Fibroblast of pulmonary artery (primary cell): ENCODE results near the gene ZNF490.
"Not testable (repeated sequence)": the region's sequence is repeated elsewhere in the genome, so short reads cannot be mapped to it uniquely, and the experiment has no call there.

Experiments
- DNase-seq: peaks from one replicate; pipeline ENCODE4 v3.0.0-alpha.2; 2010; ENCODE audit warnings: low read depth
- H3K4me3 ChIP-seq: replicated peaks from 2 replicates; pipeline ENCODE4 v1.5.1; 2011; ENCODE audit warnings: low read depth, mild to moderate bottlenecking, control low read depth, low read length, moderate library complexity
- CTCF ChIP-seq: IDR thresholded peaks from 2 replicates; pipeline ENCODE4 v1.5.1; 2011; ENCODE audit warnings: mild to moderate bottlenecking, control low read depth, low read length, inconsistent platforms; ENCODE audit errors: missing control alignments

Gene ZNF490

GRCh38 chr19:12567951-12568350, 42.7 kb downstream of the ZNF490 start:
- TF ChIP-seq CTCF: no peak
- DNase-seq: no peak
- H3K4me3 ChIP-seq: no peak overlapping the region

DNA sequence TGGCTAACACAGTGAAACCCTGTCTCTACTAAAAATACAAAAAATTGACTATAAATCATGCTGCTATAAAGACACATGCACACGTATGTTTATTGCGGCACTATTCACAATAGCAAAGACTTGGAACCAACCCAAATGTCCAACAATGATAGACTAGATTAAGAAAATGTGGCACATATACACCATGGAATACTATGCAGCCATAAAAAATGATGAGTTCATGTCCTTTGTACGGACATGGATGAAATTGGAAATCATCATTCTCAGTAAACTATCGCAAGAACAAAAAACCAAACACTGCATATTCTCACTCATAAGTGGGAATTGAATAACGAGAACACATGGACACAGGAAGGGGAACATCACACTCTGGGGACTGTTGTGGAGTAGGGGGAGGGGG, 44.2 kb downstream of the ZNF490 start:
- DNase-seq, H3K4me3 ChIP-seq: not testable (repeated sequence)

GRCh38 chr19:12564016-12564664, 46.5 kb downstream of the ZNF490 start:
- TF ChIP-seq CTCF: peak; percentile 98
- DNase-seq: peak; percentile 90
- H3K4me3 ChIP-seq: no peak overlapping the region

DNA sequence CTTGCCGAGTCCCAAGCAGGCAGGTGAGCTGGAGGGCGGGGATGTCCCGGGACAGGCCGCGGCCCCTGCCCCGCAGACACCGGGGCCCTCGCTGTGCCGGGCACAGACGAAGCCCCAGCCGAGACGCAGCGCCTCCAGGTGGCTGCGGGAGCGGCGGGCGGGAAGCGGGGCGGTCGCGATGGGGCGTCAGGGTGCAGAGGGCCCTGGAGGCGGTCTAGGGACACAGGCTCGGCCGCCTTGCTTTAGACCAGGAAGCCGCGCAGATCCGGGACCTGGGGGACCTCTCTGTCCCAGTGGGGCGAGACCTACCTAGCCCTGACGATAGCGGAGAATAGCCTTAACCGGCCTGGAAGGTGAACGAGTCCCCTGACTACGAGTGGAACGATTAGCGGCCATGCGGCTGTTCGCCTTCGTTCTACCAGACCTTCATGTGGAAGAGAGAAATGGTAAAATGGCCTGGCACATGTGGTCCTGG, 55.1 kb downstream of the ZNF490 start:
- no peak for TF ChIP-seq CTCF
- H3K4me3 ChIP-seq: no peak overlapping the region
- DNase-seq: no peak

DNA sequence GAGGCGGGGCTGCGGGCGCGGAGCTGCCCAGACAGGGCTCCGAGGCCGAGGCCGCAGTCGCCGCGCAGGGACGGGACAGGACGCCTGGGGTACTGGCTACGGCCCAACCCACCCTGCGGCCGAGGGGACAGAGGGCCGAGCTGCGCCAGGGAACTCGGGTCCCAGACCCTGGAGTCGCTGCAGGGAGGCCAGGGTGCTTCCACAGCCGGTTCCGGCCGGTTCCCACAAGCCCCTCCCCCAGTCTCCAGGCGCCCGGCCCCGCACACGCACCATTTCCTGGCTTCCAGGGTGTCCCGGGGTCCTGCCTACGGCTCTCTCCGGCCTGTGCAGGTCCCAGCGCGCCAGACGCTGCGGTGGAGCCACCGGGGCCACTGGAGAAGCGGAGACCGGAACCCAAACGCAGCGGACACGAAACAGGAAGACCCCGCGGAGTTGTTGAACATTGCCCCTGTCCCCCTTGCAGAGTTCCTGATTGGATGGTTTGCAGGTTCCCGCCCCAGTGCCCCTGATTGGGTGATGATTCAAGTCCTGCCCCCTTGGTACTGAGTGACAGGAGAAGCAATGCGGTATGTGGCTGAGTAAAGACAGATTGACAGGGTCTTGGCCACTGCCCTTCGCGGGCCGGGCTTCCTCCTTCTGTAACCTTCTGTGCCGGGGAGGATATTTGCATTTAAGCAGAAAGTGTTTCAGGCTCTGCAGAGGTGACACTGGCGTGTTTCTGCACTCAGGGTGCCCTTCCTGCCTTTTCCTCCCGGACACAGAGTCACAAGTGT, 59.4 kb downstream of the ZNF490 start, which contains the start of gene ZNF564:
TSS of gene ZNF564 (minus strand) at position 423 of the 773 bp plus-strand sequence. CDS start at position 273, 150 bp downstream.
- H3K4me3 ChIP-seq: peak within 1 kb of the TSS; percentile 91
- peak; percentile 98 for DNase-seq
- no peak for TF ChIP-seq CTCF

GRCh38 chr19:12546903-12547302, 63.7 kb downstream of the ZNF490 start:
- no peak for DNase-seq
- no peak for TF ChIP-seq CTCF
- no peak overlapping the region for H3K4me3 ChIP-seq

DNA sequence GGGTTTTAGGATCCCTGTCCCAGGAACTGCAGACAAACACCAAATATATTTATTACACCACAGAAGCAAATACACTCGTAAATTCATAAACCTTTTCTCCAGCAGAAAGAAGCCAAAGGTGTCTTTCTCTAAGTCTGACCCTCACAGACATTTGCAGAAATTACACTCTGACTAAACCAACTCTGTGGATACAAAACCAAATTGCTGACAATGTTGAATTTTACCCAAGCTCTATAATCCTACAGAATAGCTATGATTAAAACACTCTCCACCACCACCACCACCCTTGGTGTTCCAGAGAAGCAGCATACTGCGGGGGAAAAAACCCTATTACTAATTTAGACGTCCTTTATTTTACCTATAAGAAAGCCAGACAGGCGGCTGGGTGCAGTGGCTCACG, 64.5 kb downstream of the ZNF490 start:
- no peak for DNase-seq
- H3K4me3 ChIP-seq: no peak overlapping the region
- no peak for TF ChIP-seq CTCF
